Fibroblast of lung (primary cell): Measurements from ENCODE around the gene ECEL1. TPM values are rescaled to one million over a fixed set of nuclear protein-coding genes. Genes with fewer than 3 reads are reported as not detected.
A peak's percentile ranks its signal among the peaks of the same experiment; 100 is the strongest.

Experiments used
- DNase-seq, 2 donors: peaks; one replicate each; pipeline versions ENCODE4 v3.0.0 to v3.0.0-alpha.2; 2010; ENCODE audit warnings: low read depth in 2 of 2
- H2AFZ ChIP-seq: 2 replicates; pipeline ENCODE4 v1.5.1; 2012; ENCODE audit warnings: low read length, control low read depth, inconsistent platforms
- H3K27ac ChIP-seq: 2 replicates; pipeline ENCODE4 v1.5.1; 2011; ENCODE audit warnings: low read length, control low read depth; ENCODE audit not compliant: insufficient read depth
- H3K27me3 ChIP-seq: 2 replicates; pipeline ENCODE4 v1.5.1; 2011; ENCODE audit warnings: mild to moderate bottlenecking, low read length; ENCODE audit not compliant: control insufficient read depth, insufficient read depth
- H3K36me3 ChIP-seq: 2 replicates; pipeline ENCODE4 v1.5.1; 2011; ENCODE audit warnings: low read length; ENCODE audit not compliant: control insufficient read depth, insufficient read depth
- H3K4me1 ChIP-seq: 2 replicates; pipeline ENCODE4 v1.5.1; 2011; ENCODE audit warnings: low read length; ENCODE audit not compliant: control insufficient read depth, insufficient read depth; ENCODE audit errors: extremely low read depth
- H3K4me2 ChIP-seq: 2 replicates; pipeline ENCODE4 v1.5.1; 2011; ENCODE audit warnings: low read length, control low read depth; ENCODE audit not compliant: insufficient read depth; ENCODE audit errors: extremely low read depth
- H3K4me3 ChIP-seq, 4 experiments: fragments of 200-600 bp in 1 of 4; sonication (generic) in 1 of 4; replicated peaks in 1 of 4; 2 replicates each; pipeline ENCODE4 v1.5.1; 2011 to 2016; ENCODE audit warnings: low read length in 4 of 4, low read depth in 3 of 4, mild to moderate bottlenecking in 3 of 4, control low read depth in 2 of 4, inconsistent platforms in 1 of 4, mixed read lengths in 1 of 4; ENCODE audit not compliant: insufficient read depth in 1 of 4; ENCODE audit errors: control extremely low read depth in 1 of 4
- H3K79me2 ChIP-seq: 2 replicates; pipeline ENCODE4 v1.5.1; 2012; ENCODE audit warnings: mild to moderate bottlenecking, low read length, inconsistent platforms; ENCODE audit not compliant: control insufficient read depth, insufficient read depth
- H3K9ac ChIP-seq: 2 replicates; pipeline ENCODE4 v1.5.1; 2011; ENCODE audit warnings: mild to moderate bottlenecking, low read length, control low read depth; ENCODE audit not compliant: insufficient read depth
- H3K9me3 ChIP-seq: 2 replicates; pipeline ENCODE4 v1.5.1; 2012; ENCODE audit warnings: low read depth, low read length; ENCODE audit not compliant: control insufficient read depth, insufficient read depth
- H4K20me1 ChIP-seq: 2 replicates; pipeline ENCODE4 v1.5.1; 2011; ENCODE audit warnings: low read length; ENCODE audit not compliant: control insufficient read depth, insufficient read depth; ENCODE audit errors: extremely low read depth
- EZH2 ChIP-seq: IDR thresholded peaks from 2 replicates; pipeline ENCODE4 v1.5.1; 2012; ENCODE audit warnings: low read length, control low read depth, mild to moderate bottlenecking; ENCODE audit errors: missing control alignments
- polyA plus RNA-seq, 2 donors: library from polyadenylated mRNA; depleted of rRNA in 1 of 2; stranded (reverse) in 1 of 2; unstranded in 1 of 2; fragments of >200 nt; gene quantifications; 2 replicates each; pipeline ENCODE4 v1.2.1, GENCODE V29; 2011 to 2012; ENCODE audit warnings: missing spikeins in 1 of 2
- total RNA-seq: library from RNA; depleted of rRNA; stranded (reverse); fragments of >200 nt; gene quantifications from 2 replicates; pipeline ENCODE4 v1.2.1, GENCODE V29; 2014
- TF ChIP-seq, protein P1 (sequence below), 2 donors: IDR thresholded peaks in 1 of 2; conservative IDR thresholded peaks in 1 of 2; 1 replicate in 1 of 2; 2 replicates in 1 of 2; pipeline ENCODE4 v1.5.1; 2011 to 2012; ENCODE audit warnings: low read length in 2 of 2, control low read depth in 1 of 2, inconsistent platforms in 1 of 2, low read depth in 1 of 2, mild to moderate bottlenecking in 1 of 2

The ECEL1 gene
- total and polyA plus RNA-seq, 2 donors (not counting 1 experiment from before 2014, with no cell fraction given): not detected

GRCh38 chr2:232449964-232450363 lies 37.7 kb downstream of the ECEL1 start:
- H3K9me3 ChIP-seq: no peaks in the 10 kb centered on the region
- no peaks in the 10 kb centered on the region for H4K20me1 ChIP-seq
- no peaks in the 10 kb centered on the region for H3K4me1 ChIP-seq
- no peak for TF ChIP-seq EZH2
- TF ChIP-seq, protein P1, sequence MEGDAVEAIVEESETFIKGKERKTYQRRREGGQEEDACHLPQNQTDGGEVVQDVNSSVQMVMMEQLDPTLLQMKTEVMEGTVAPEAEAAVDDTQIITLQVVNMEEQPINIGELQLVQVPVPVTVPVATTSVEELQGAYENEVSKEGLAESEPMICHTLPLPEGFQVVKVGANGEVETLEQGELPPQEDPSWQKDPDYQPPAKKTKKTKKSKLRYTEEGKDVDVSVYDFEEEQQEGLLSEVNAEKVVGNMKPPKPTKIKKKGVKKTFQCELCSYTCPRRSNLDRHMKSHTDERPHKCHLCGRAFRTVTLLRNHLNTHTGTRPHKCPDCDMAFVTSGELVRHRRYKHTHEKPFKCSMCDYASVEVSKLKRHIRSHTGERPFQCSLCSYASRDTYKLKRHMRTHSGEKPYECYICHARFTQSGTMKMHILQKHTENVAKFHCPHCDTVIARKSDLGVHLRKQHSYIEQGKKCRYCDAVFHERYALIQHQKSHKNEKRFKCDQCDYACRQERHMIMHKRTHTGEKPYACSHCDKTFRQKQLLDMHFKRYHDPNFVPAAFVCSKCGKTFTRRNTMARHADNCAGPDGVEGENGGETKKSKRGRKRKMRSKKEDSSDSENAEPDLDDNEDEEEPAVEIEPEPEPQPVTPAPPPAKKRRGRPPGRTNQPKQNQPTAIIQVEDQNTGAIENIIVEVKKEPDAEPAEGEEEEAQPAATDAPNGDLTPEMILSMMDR (conservative IDR thresholded peaks at IDR 0.05 in 1 of 2, IDR thresholded peaks at IDR 0.05 in 1 of 2; ENCODE audit: low read depth in 1 of 2, low read length in 2 of 2): no peak
- H3K27me3 ChIP-seq: no peaks in the 10 kb centered on the region
- H3K79me2 ChIP-seq: no peaks in the 10 kb centered on the region
- no peak overlapping the region for H3K4me3 ChIP-seq
- no peak for DNase-seq
- no peaks in the 10 kb centered on the region for H3K36me3 ChIP-seq
- no peak overlapping the region for H3K27ac ChIP-seq
- H2AFZ ChIP-seq: no peak overlapping the region
- H3K4me2 ChIP-seq: no peak overlapping the region
- H3K9ac ChIP-seq: no peak overlapping the region

DNA sequence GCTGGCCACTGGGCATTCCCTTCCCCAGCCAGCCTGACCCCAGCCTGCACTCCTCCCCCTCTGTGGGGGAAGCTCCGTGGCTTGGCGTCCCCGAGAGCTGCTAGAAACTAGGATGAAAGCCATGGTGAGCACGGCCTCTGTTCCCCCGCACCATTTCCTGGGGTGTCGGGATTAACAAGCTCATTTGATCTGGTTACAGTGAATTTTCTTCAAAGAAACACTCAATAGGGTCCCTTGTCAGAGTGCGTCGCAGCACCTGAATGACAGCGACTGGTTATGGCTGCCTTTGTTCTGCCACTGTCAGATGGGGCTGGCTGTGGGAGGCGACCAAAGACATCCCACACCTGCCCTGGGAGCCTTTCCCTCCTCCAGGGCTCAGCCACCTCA lies 39.3 kb downstream of the ECEL1 start:
- no peaks in the 10 kb centered on the region for H3K4me1 ChIP-seq
- H3K36me3 ChIP-seq: no peaks in the 10 kb centered on the region
- H3K9me3 ChIP-seq: no peaks in the 10 kb centered on the region
- H3K9ac ChIP-seq: no peak overlapping the region
- no peak overlapping the region for H3K4me3 ChIP-seq
- DNase-seq: no peak
- H3K27me3 ChIP-seq: no peaks in the 10 kb centered on the region
- no peak overlapping the region for H3K4me2 ChIP-seq
- H3K79me2 ChIP-seq: no peaks in the 10 kb centered on the region
- TF ChIP-seq, protein P1 (conservative IDR thresholded peaks at IDR 0.05 in 1 of 2, IDR thresholded peaks at IDR 0.05 in 1 of 2; ENCODE audit: low read depth in 1 of 2, low read length in 2 of 2): no peak
- no peak for TF ChIP-seq EZH2
- no peak overlapping the region for H2AFZ ChIP-seq
- H3K27ac ChIP-seq: no peak overlapping the region
- no peaks in the 10 kb centered on the region for H4K20me1 ChIP-seq

DNA sequence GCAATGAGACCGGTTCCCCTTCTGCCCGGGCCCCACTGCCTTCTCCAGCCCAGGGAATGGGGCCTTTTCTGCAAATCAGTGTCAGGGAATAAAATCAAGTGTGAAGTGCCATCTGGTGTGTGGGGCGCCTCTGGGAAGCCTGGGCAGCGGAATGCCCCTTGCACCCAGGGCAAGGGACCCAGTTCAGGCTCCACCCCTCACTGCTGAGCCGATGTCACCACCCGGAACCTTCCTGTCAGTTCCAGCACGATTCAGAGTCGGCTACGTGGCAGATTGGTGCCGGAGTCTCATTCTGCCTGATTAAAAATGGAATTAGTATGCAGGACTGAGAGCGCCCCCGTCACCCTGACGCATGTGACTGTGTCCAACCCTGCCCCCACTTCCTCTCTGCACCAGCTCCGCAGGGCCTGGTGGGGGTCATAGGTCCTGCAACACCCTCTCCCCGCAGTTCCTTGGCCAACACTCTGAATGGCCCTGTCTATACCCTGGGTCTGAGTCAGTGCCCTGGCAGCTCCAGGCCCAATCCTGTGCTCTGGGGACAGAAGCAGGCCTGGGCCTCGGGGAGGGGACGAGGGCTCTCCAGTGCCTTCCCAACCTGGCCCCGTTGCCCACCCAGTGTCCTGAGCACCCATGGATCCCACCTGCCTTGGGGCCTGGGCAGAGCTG lies 39.9 kb downstream of the ECEL1 start:
- DNase-seq: peak in 1 of 2 donors; percentile 11
- no peak overlapping the region for H3K4me2 ChIP-seq
- no peak overlapping the region for H3K27ac ChIP-seq
- H3K9ac ChIP-seq: no peak overlapping the region
- H3K27me3 ChIP-seq: no peaks in the 10 kb centered on the region
- H4K20me1 ChIP-seq: no peaks in the 10 kb centered on the region
- no peak overlapping the region for H3K4me3 ChIP-seq
- no peaks in the 10 kb centered on the region for H3K9me3 ChIP-seq
- H2AFZ ChIP-seq: no peak overlapping the region
- H3K4me1 ChIP-seq: no peaks in the 10 kb centered on the region
- H3K36me3 ChIP-seq: no peaks in the 10 kb centered on the region
- TF ChIP-seq EZH2: no peak
- TF ChIP-seq, protein P1 (conservative IDR thresholded peaks at IDR 0.05 in 1 of 2, IDR thresholded peaks at IDR 0.05 in 1 of 2; ENCODE audit: low read depth in 1 of 2, low read length in 2 of 2): no peak
- no peaks in the 10 kb centered on the region for H3K79me2 ChIP-seq
